Ovary (tissue), 3 donors: Measurements from ENCODE around the gene FBXL19.

Experiments used
- EP300 ChIP-seq: sonication (generic); formaldehyde crosslinking; IDR thresholded peaks from one replicate; pipeline ENCODE4 v1.6.1; 2017; ENCODE audit warnings: antibody characterized with exemption
- TF ChIP-seq, protein P1 (sequence below), 3 donors: fragments of 450-650 bp in 2 of 3; fragments of 200-600 bp in 1 of 3; IDR thresholded peaks; one replicate each; pipeline versions ENCODE4 v1.5.1 to v1.8.0; 2016 to 2022; ENCODE audit warnings: antibody characterized with exemption in 3 of 3, mild to moderate bottlenecking in 1 of 3
- donor health status: DM: no; HTN: no; CAD: no.

DNA sequence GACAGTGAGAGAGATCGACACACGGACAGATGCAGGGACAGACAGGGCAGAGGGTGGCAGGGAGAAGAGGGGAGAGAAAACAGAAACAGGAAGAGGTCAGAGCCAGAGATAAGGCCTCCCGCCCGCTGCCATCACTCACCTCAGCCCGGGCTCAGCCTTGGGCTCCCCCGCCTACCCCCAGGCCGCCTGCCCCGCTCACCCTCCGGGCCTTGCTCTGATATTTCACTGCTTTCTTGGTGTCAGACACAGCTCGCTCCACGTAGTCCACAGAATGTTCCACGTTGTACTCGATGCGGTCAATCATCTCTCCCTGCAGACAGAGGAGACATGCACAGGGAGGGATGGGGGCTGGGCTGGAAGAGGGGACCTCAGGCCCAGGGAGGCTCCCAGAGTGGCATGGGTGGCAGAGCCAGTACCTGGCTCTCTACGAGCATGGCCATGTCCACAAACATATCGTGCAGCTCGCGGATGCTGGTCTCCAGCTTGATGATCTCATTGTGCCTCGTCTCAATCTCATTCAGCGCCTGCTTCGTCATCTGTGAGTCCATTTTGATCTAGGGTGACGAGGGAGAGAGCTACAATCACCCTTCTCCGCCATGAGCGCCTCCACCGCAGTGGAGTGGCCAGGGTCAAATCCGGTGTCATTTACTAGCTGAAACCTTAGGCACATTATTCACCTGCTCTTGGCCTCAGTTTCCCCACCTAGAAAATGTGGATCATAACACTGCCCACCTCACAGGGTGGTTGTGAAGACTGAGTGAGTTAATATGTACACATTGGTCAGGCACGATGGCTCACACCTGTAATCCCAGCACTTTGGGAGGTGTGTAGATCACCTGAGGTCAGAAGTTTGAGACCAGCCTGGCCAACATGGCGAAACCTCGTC, 69.8 kb downstream of the FBXL19 start:
- TF ChIP-seq, protein P1, sequence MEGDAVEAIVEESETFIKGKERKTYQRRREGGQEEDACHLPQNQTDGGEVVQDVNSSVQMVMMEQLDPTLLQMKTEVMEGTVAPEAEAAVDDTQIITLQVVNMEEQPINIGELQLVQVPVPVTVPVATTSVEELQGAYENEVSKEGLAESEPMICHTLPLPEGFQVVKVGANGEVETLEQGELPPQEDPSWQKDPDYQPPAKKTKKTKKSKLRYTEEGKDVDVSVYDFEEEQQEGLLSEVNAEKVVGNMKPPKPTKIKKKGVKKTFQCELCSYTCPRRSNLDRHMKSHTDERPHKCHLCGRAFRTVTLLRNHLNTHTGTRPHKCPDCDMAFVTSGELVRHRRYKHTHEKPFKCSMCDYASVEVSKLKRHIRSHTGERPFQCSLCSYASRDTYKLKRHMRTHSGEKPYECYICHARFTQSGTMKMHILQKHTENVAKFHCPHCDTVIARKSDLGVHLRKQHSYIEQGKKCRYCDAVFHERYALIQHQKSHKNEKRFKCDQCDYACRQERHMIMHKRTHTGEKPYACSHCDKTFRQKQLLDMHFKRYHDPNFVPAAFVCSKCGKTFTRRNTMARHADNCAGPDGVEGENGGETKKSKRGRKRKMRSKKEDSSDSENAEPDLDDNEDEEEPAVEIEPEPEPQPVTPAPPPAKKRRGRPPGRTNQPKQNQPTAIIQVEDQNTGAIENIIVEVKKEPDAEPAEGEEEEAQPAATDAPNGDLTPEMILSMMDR (IDR thresholded peaks at IDR 0.05): no peak
- TF ChIP-seq EP300: no peak
